HUES64 (cell line): ENCODE measurements around the gene NKPD1.

Experiments
- H3K27ac ChIP-seq: 2 replicates; pipeline ENCODE4 v1.7.0; 2013; ENCODE audit warnings: low read depth, low read length, inconsistent platforms
- H3K27me3 ChIP-seq: 2 replicates; pipeline ENCODE4 v1.6.1; 2013; ENCODE audit warnings: mild to moderate bottlenecking, low read length; ENCODE audit not compliant: insufficient read depth
- H3K36me3 ChIP-seq: 2 replicates; pipeline ENCODE4 v1.6.1; 2013; ENCODE audit warnings: mild to moderate bottlenecking, low read length; ENCODE audit not compliant: insufficient read depth
- H3K4me1 ChIP-seq: 2 replicates; pipeline ENCODE4 v1.6.1; 2013; ENCODE audit warnings: mild to moderate bottlenecking, low read length, moderate library complexity; ENCODE audit not compliant: insufficient read depth
- H3K4me3 ChIP-seq: 2 replicates; pipeline ENCODE4 v1.5.1; 2013; ENCODE audit warnings: mild to moderate bottlenecking, low read length, moderate library complexity
- H3K9ac ChIP-seq: 2 replicates; pipeline ENCODE4 v1.6.1; 2013; ENCODE audit warnings: mild to moderate bottlenecking, low read depth, low read length
- H3K9me3 ChIP-seq: 2 replicates; pipeline ENCODE4 v1.6.1; 2013; ENCODE audit warnings: low read depth, low read length; ENCODE audit not compliant: insufficient read depth
- WGBS: fragments of 150-250, 120-280 bp; methylation state at CpG from one replicate; pipeline ENCODE4 v1.1.7; 2013; ENCODE audit warnings: missing lambda C conversion rate; 5-methylcytosine and 5-hydroxymethylcytosine counted together

NKPD1 gene

DNA sequence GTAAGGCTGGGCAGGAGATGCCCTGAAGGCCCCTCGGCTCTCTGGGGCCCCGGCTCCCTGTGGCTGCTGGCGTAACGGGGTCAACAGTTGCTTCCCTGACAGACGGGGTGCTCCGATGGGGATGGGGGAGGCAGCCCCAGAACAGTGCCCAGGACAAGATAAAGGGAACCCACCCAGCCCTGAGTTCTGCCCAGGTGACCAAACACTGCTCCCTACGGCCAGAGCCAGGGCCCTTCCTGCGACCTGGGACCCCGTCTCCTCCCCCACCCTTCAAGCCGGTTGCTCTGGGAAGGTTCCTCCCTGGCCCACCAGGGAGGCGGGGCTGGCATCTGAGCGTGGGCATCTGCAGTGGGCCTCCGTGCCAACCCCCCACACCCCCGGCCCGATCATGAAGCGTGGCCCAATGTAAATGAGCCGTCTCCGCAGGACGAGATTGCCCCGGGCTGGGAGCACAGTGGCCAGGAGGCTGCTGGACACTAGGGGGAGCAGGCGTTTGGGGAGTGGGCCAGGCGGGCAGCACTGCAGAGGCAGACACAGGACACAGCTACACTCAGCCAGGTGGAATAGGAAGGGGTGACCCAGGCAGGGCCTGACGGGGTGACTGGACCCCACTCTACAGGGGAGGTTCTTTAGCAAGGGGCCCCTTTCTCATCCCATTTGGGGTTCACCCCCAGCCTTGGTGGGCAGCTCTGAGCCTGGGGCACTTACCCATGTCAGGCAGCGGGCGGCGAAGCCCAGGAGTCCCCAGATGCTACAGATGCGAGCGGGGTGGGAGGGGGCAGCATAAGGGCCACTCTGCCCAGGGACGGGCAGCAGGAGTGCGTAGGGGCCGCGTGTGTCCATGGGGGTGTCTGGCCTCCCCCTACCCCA lies 1.2 kb upstream of the NKPD1 start:
- WGBS, result 52% methylated on average over 32 of the region's 32 CpGs
- H3K27ac ChIP-seq, result no peak overlapping the region

DNA sequence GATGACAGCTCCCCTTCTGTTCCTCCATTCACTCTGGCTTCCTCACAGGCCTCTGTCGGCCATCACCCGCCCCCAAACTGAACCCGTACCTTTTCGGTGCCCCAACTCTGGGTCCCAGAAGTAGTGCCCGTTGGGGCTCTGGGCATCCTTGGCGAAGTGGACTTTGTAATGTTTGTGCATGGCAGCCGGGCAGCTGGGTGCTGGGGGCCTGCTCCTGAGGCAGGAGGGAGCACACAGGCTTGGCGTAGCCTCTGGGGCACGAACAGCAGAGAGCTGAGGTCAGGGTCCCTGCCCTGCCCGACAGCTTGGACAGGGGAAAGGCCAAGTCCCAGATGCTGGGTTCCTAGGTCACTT lies 834 bp downstream of the NKPD1 start:
- Histone ChIP-seq H3K27ac (no peak overlapping the region), H3K9ac (no peak overlapping the region), H3K4me3 (no peak overlapping the region), H3K4me1 (no peaks in the 10 kb centered on the region), H3K27me3 (no peaks in the 10 kb centered on the region; the same call in 1 of the 2 replicates), H3K36me3 (no peaks in the 10 kb centered on the region), H3K9me3 (no peaks in the 10 kb centered on the region)
- WGBS, result 92% methylated on average over 10 of the region's 10 CpGs

More for the DNA sequence above, 1.2 kb upstream of the NKPD1 start:
- Histone ChIP-seq H3K27me3 (no peaks in the 10 kb centered on the region), H3K9ac (no peak overlapping the region), H3K4me3 (no peak overlapping the region), H3K9me3 (no peaks in the 10 kb centered on the region), H3K36me3 (no peaks in the 10 kb centered on the region), H3K4me1 (0 out of 2 replicates have a peak, but pooled peaks cover 4% of the 10 kb centered on the region)

DNA sequence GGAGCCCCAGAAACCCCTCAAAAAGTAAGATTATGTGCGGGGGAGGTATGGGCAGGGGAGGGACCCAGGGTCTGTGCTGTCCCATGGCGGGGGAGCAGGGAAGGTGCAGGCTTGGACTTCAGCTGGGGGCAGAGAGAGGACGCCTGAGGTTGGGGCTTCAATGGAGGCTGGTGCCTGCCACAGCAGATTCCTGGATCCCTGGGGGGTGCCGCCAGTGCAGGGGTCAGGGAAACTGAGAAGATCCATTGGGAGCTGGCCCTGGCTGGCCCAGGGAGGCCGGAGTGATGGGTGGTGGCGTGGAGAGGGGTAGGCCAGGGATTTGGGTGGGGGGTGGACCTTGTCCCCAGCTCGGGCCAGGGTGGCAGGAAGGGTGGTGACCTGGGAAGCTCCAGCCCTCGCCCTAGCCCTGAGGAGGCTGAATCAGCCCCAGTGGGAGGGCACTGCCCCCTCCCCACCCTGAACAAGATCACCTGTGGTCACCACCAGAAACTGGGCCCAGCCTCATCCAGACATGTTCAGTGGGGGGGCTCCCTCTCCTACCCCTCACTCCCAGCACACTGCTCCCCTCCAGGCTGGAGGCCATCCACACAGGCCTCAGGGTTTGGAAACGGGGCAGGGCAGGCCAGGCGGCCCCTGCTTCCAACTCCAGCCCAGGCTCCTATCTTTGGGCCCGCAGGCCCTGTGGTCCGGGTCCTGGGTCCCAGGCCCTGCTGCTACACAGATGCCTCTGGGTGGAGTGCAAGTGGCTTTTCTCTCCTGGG lies 1.4 kb downstream of the NKPD1 start:
- H3K27me3 ChIP-seq, result peaks cover 2% of the 10 kb centered on the region
- no peaks in the 10 kb centered on the region for H3K4me1 ChIP-seq
- H3K9me3 ChIP-seq, result no peaks in the 10 kb centered on the region
- no peak overlapping the region for H3K9ac ChIP-seq
- H3K27ac ChIP-seq, result no peak overlapping the region
- 84% methylated on average over 12 of the region's 12 CpGs for WGBS
- no peaks in the 10 kb centered on the region for H3K36me3 ChIP-seq
- no peak overlapping the region for H3K4me3 ChIP-seq

DNA sequence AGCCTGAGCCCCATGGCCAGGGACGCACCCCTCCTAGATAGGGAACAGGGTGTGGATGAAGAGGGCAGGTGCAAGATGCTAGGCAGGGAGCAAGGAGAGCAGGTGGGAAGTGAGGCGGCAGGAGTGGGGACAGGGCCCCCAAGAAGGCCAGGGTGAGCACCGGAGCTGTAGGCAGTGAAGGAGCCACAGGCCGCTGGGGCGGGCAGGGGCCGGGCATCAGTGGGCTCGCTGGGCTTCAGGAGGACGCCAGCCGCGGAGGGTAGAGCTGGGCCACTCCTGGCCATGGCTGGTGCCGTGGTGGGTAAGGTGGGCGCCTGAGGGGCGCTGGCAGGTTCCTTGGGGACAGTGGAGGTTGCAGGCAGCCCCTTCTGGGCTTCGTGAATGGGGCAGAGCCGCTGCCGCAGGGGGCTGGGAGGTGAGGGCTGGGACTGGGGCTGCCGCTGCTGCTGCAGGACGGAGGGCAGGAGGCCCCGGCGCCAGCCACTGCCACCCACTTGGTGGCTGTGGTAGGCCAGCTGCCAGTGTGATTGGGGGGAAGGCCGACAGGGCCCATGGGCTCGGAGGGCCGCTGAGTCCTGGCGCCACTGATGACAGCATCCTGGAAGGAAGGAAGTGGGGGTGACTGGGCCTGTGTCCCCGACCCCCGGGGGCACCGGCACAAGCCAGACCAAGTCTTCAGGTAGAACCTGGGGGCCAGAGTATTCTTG lies 2.1 kb downstream of the NKPD1 start:
- peaks cover 10% of the 10 kb centered on the region for H3K27me3 ChIP-seq
- 91% methylated on average over 27 of the region's 27 CpGs for WGBS
- 0 out of 2 replicates have a peak, but pooled peaks cover 5% of the 10 kb centered on the region for H3K4me1 ChIP-seq
- no peaks in the 10 kb centered on the region for H3K9me3 ChIP-seq
- no peak overlapping the region for H3K4me3 ChIP-seq
- no peaks in the 10 kb centered on the region for H3K36me3 ChIP-seq
- no peak overlapping the region for H3K27ac ChIP-seq
- no peak overlapping the region for H3K9ac ChIP-seq

DNA sequence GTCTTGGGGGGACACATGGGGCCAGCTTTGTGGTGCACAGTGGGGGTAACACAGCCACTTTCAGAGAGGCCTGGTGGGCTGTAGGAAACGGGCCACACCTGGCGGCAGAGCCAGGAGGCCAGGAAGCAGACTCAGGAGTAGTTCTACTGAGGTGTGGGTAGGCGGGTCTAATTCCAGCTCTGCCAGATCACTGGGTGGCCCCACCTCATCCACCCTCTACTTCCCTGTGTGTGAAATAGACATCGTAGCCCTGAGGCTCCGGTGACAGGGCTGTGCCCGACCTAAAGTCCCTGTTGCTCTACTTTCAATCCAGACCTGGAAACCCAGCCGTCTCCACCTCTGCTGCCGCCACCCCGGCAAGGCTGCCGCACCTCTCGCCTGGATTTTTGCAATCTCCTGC lies 4.0 kb downstream of the NKPD1 start:
- 0 out of 2 replicates have a peak, but pooled peaks cover 5% of the 10 kb centered on the region for H3K4me1 ChIP-seq
- H3K36me3 ChIP-seq, result no peaks in the 10 kb centered on the region
- H3K27me3 ChIP-seq, result peaks cover 29% of the 10 kb centered on the region
- H3K4me3 ChIP-seq, result no peak overlapping the region
- H3K9ac ChIP-seq, result no peak overlapping the region
- no peaks in the 10 kb centered on the region for H3K9me3 ChIP-seq
- WGBS, result 91% methylated on average over 11 of the region's 11 CpGs
- no peak overlapping the region for H3K27ac ChIP-seq

DNA sequence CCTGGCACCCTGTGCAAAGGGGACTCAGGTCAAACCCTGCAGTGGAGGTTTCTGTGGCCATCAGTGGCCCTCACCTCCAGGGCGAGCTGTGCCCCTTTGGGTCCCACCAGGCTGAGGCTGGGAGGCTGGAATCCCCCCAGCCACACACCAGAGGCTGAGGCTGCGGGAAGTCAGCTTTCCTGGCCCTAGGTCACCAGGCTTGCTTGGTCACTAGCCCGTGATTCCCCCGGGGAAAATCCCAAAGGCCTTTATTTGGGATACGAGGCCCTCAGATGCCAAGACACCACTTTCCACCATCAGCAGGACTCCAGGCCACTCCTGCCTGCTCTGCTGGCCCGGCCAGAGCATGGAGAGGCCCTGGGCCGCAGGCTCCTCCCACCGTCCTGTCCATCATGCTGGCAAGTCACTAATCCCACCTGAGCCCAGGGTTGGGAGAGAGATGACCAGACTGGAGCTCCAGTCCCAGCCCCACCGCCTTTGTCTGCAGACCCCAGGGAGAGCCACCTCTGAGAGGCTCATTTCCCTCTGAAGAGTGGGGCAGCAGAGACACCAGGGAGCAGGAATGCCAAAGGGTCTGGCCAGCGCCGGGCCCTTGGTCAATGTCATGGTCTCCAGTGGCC lies 4.7 kb downstream of the NKPD1 start:
- 85% methylated on average over 11 of the region's 11 CpGs for WGBS
- no peak overlapping the region for H3K4me3 ChIP-seq
- 0 out of 2 replicates have a peak, but pooled peaks cover 5% of the 10 kb centered on the region for H3K4me1 ChIP-seq
- H3K9me3 ChIP-seq, result no peaks in the 10 kb centered on the region
- H3K27ac ChIP-seq, result no peak overlapping the region
- no peaks in the 10 kb centered on the region for H3K36me3 ChIP-seq
- no peak overlapping the region for H3K9ac ChIP-seq
- peaks cover 33% of the 10 kb centered on the region for H3K27me3 ChIP-seq

DNA sequence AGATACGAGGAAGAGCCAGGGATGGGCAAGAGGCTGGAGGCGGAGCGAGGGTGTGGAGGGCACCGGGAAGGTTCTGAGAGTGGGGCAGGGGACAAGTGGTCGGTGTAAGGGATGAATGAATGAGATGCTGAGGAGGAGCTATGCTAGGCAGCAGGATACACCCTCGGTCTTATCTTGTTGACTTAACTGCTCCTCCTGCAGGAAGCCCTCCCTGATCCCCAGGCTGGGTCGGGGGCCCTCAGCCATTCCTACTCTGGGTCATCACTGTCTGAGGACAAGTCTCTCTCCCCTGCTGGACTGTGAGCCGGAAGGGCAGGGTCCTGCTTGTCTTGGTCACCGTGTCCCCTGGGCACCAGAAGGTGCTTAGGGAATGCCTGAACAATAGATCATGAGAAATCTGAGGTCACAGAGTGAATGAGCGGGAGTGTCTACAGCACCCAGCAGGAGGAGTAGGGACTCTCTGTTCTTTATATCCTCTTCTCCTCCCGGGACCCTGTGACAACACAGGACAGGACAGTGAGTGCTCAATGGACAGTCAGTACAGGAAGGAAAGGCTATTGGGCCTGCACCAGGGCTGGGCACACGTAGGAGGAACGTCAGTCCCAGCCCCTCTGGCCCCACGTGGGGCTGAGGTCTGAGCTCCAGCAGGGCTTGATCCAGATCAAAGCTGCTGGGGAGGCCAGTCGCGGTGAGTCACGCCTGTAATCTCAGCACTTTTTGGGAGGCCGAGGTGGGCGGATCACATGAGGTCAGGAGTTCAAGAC lies 6.5 kb downstream of the NKPD1 start:
- Histone ChIP-seq H3K4me1 (0 out of 2 replicates have a peak, but pooled peaks cover 5% of the 10 kb centered on the region), H3K36me3 (no peaks in the 10 kb centered on the region), H3K27me3 (peaks cover 33% of the 10 kb centered on the region), H3K9ac (no peak overlapping the region; the same call in 1 of the 2 replicates), H3K27ac (no peak overlapping the region), H3K9me3 (no peaks in the 10 kb centered on the region), H3K4me3 (peak overlapping the region; percentile 45)
- WGBS, result 49% methylated on average over 19 of the region's 19 CpGs

DNA sequence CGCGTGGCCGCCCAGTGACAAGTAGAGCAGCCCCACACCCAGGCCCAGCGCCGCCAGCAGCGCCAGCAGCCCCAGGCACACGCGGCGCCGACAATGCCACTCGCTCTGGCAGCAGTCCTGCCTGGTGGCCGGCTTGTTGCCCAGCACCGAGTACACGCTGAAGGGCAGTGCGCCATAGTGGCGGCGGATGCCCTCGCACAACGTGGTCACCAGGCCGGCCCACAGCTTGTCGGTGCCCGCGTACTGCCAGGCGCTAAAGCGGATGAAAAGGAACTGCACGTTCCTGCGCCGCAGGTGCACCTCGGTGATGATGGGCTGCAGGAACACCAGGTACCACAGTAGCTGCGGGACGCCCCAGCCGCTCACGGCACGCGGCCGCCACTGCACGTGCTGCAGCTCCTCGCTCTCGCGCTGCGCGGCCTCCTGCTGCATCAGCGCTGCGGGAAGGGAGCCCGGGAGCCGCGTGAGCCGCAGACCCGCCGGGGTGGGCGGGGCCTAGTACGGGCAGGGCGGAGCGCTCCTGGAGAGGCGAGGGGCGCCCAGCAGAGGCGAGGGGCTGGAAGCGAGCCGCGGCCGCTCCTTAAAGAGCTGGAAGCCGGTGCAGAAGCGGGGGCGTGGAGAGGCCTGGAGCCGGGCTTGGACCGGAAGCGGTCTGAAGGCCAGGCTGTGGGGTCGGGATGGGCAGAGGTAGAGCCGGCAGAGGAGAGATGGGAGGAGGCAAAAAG lies 7.3 kb downstream of the NKPD1 start:
- 34% methylated on average over 69 of the region's 69 CpGs for whole genome bisulfite sequencing
- Histone ChIP-seq H3K4me3 (peak overlapping the region; percentile 45), H3K9ac (peak overlapping the region; percentile 16; the same call in 1 of the 2 replicates)

DNA sequence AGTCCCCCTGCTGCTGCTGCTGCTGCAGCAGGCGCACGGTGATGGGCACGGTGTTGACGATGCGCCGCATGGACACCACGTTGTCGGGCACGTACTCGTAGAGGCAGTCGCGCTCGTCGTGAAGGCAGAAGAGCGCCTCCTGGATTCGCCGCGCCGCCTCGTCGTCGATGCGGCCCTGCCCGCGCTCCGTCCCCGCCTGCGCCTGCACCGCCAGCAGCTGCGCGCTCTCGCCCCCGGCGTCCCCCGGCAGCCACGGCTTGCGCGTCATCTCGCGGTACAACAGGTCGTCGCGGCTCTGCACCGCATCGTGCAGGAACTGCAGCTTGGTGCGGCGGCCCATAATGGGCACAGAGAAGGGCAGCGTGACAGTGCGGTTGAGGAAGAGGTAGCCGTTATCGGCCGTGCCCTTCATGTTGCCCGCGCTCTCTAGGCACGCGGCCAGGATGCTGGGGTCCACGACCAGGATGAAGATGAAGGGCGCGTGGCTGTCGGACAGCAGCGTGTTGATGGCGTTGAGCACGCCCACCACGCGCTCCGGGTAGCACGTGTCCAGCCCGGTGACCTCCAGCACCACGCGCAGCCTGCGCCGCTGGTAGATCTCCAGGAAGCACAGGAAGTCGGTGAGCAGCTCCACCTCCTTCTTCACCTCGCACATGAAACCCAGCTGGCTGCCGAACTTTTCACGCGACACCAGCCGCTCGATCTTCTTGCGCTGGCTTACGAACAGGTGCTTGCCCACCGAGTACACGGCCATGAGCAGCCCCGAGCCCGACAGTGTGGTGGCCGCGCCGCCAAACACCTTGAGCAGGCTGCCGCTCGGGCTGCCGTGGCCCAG lies 8.1 kb downstream of the NKPD1 start:
- Histone ChIP-seq H3K27ac (no peak overlapping the region), H3K9ac (no peak overlapping the region), H3K4me1 (0 out of 2 replicates have a peak, but pooled peaks cover 5% of the 10 kb centered on the region), H3K4me3 (peak overlapping the region; percentile 6; the same call in 1 of the 2 replicates), H3K27me3 (peaks cover 33% of the 10 kb centered on the region), H3K9me3 (no peaks in the 10 kb centered on the region), H3K36me3 (no peaks in the 10 kb centered on the region)
- 93% methylated on average over 91 of the region's 91 CpGs for WGBS

More for the DNA sequence above, 7.3 kb downstream of the NKPD1 start:
- Histone ChIP-seq H3K27ac (no peak overlapping the region), H3K27me3 (peaks cover 33% of the 10 kb centered on the region), H3K4me1 (0 out of 2 replicates have a peak, but pooled peaks cover 5% of the 10 kb centered on the region), H3K9me3 (no peaks in the 10 kb centered on the region), H3K36me3 (no peaks in the 10 kb centered on the region)
